GM21825 (cell line): ENCODE data around the gene SLC22A23.

Experiments
- ATAC-seq: cut with Tn5 transposase; IDR thresholded peaks from one replicate; pipeline ENCODE4 v1.9.1; 2021; ENCODE audit warnings: mild to moderate bottlenecking, moderate library complexity; ENCODE audit not compliant: unreplicated experiment

SLC22A23 gene

DNA sequence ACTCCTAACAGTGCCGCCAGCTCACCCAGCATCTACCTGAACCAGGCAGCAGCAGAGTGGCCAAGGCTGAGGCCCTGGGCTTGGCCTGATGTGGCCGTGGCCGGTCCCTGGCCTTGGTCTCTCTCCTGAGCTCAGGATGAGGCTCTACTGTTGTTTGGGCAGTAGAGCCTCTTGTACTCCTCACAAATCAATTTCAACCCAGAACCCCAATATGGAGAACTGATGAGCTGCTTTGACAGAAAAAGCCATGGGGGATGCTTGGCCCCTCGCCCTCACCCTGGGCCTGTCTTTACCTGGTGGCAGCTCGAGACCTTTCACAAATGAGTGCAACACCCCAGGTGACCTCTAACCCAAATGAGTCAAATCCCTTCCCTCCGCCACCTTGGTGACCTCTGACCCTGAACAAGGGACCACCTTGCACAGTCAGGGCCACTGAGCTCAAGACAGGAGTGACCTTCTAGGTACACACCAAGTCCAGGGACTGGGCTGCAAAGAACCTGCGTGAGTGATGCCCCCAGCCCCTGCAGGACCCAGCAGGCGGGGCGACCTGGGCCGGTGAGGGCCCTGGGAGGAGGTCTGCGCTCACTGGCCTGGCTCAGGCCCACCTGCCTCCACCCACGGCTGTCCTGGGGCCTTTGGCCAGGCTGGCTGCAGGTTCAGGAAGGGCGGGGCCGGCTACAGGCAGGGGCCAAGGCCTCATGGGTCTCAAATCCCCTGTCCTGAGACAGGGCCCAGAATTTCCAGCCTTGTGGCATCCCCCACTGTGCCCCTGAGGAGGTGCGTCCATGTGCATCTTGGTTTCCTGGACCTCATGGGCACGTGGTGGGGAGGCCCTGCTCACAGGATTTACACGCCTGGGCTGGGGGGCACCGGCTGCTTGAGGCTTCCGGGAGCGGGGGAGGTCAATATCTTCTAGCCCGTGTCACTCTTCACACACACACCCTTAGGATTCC lies 167.9 kb downstream of the SLC22A23 start:
- ATAC-seq = no peak

DNA sequence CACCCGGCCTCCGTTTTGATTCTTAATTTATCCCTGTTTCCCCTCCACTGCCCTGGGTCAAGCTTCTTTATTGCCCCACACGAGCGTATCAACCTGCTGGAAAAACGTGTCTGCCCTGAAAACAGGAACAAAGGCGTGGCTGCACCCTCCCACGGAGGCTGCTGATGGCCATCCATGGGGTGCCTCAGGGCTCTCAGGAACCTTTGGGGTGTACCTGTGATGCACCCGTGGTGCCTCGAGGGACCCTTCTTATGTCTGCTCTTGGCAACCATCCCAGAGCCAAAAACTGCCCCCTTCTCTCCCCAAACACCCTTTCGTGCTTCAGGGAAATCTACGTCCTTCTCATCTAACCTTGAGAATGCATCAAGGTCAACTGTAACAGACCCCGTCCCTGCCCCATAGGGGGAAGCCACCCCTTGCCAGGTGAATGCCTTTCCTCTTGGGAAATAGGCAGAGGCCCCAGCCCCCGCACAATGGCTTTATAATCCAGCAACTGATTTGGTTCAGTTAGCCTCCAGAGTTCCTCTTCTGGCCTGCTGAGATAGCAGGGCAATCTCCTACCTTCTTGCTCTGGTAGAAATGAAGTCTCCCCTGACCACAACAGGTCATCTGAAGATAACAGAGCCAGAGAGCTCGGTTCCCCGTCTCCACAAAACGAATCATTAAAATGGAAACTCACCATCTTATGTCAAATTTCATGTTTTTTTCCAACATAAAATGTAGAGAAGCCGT lies 168.7 kb downstream of the SLC22A23 start:
- ATAC-seq = no peak

DNA sequence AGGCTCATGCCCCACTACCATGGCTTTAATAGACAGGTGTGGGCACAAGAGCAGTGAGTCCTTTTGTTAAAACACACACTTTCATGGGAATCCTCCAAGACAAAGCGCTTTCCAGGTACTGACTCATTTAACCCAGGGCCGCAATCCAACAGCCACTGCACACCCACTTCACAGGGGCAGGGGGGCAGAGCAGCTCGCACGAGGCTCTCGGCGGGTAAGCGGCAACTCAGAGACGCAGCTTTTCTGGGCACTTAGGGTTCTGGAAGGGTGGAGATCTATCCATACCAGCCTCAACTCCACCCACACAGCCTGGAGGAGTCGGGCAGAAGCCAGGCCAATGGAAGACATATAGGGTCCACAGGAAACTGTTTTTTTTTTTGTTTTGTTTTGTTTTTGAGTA lies 169.5 kb downstream of the SLC22A23 start:
- ATAC-seq = no peak

DNA sequence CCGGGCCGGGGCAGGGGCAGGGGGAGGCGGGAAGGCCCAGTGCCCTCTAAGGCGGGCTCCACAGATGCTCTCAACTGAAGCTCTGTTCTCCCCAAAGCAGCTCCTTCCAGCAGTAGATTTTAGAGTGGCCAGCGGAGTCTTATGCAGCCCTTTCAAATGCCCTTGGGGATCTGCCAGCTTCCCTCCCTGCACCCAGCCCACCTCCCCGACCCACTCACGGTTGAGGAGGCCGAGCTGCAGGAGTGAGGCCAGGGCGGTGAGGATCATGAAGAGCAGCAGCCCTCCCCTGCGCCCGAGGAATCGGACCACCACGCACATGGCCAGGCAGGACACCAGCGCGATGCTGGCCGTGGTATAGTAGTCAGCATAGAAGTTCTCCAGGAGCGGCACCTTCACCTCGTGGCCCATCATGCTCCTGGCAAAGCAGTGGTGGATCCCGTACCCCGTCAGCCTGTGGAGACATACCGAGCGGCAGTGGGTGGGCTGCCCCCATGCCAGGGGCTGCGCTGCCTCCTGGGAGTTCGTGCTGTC lies 170.1 kb downstream of the SLC22A23 start:
- ATAC-seq = no peak

DNA sequence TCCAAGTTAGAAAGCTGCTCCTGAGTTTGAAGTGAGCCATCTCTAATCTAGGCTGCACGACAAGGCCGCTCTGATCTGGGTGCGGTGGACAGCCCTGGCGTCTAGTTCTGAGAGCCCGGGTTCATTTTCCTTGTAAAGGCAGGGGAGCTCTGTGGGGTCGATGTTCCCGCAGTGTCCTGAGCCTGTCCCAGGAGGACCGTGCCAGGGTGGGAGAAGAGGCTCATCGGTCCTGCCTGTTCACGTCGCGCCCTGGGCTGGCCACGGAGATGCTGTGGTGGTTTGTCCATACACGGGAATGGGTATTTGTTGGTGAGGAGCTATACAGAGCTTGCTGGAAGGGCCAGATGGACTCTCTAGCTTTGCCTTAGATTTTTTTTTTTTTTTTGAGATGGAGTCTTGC lies 171.1 kb downstream of the SLC22A23 start:
- ATAC-seq = no peak

DNA sequence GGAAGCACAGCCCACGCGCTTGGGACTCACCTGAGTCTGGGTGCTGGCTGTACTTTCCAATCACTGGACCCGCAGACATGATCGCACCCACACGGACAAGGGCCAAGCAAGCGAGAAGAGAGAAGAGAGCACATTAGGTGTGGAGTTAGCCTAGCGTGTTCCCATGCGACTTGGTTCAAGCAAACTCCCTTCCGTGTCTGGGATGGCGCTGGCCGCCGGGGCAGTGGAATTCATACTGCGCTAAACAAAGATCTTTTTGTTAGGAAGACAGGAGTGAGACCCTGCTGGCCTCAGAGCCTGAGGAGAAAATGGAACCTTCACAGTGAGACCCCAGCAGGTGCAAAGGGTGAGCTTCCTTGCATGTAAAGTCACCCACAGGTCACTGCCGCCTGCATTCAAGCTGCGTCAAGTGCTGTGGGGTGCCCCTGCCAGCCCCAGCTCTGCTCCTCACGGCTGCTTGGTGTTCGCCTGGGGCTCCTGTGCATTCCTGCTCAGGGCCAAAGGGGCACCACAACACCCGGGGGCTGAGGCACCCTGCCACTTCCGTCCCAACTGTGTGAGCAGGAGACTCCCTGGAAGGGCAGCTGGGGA lies 171.7 kb downstream of the SLC22A23 start:
- no peak for ATAC-seq

DNA sequence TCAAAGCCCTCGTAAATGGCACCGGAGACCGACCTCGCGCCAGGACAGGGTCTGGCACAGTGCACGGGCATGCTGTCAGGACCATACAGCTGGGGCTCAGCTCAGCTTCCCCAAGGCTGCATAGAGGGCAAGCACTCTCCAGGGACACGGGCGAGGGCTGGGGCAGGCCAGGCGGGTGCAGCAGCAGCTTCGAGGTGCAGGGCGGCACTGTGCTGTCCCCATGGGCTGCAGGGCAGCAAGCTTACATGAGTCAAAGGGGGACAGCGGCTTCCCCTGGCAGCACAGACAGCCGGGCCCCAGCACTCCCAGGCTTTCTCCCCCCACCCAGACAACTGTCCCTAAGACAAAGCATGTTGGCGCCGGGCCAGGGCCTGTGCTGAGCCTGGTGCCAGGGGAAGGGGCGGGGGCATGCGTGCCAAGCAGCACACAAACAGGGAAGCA lies 172.4 kb downstream of the SLC22A23 start:
- ATAC-seq = no peak

DNA sequence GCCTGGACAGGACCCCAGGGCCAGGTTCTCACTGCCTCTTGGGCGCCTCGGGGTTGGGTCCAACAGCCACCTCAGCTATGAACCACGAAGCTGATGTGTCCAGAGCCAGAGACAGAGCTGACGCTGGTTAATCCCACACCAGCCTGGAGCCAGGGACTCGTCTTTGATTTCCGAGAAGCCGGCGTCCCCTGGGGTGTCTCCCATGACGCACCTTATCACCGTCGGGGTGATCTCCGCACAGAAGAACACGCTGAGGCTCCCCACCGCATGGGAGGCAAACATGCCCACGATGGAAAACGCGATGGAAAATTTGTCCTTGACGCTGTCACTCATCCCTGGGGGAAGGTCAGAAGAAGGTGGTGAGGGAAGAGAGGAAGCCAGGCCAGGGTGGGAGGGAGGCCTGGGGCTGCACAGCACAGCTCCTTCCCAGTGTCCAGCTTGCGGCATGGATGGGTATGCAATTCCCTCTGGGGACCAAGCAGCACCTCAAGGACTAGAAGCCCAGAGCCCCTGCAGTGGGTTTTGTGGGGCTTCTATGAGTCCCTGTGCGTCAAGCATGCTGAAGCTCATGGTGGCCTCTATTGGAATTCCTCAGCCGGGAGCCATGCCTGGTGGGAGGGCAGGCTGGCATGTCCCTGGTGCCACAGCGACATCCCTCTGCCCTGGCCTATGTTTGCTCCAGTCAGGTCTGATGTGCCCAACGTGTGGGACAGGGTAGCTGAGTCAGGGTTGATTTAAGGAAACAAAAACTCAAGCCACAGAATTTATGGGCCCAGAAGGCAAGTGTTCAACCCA lies 173.0 kb downstream of the SLC22A23 start:
- no peak for ATAC-seq

DNA sequence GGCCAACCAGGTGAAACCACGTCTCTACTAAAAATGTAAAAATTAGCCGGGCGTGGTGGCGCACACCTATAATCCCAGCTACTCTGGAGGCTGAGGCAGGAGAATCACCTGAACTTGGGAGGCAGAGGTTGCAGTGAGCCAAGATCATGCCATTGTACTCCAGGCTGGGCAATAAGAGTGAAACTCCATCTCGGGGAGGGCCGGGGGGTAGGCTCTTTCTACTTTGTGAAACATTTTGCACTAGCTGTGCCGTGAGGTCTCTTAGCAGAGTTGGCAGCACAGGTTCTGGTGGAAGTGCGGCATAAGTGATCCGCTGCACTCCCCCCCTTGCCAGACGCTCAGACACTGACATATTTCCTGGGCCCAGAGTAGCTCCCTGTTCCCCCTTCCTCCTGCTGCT lies 173.6 kb downstream of the SLC22A23 start:
- ATAC-seq = no peak

DNA sequence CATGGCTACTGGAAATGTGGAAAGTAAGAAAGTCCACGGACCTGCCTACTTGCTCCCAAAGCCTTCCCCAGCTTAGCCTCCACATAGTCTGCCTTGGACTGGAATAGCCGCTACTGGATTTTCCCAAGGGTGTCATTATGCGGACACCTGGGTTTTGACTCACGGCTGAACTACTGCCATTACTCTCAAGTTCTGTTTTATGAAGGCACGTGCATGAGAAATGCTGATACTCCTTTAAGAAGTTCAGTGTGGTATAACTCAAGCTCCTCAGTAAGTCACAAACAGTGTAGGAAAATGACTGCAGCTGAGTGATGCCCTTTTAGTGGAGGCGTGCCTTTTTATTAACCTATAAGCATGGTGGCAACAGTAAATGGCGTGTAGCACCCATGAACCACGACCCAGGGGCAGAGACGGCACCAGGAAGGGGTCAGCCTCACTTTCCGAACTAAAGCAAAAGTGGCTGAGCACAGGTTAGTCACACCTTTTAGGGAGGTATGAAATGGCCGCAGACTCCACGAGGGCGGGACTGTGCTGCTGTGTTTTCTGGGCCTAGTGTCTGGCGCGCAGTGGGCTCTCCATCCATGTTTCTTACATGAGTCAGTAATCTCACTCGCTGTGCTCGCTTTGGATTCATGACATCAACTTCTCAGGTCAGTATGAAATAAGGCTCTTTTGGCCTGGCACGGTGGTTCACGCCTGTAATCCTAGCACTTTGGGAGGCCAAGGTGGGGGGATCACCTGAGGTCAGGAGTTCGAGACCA lies 174.2 kb downstream of the SLC22A23 start:
- ATAC-seq = no peak

DNA sequence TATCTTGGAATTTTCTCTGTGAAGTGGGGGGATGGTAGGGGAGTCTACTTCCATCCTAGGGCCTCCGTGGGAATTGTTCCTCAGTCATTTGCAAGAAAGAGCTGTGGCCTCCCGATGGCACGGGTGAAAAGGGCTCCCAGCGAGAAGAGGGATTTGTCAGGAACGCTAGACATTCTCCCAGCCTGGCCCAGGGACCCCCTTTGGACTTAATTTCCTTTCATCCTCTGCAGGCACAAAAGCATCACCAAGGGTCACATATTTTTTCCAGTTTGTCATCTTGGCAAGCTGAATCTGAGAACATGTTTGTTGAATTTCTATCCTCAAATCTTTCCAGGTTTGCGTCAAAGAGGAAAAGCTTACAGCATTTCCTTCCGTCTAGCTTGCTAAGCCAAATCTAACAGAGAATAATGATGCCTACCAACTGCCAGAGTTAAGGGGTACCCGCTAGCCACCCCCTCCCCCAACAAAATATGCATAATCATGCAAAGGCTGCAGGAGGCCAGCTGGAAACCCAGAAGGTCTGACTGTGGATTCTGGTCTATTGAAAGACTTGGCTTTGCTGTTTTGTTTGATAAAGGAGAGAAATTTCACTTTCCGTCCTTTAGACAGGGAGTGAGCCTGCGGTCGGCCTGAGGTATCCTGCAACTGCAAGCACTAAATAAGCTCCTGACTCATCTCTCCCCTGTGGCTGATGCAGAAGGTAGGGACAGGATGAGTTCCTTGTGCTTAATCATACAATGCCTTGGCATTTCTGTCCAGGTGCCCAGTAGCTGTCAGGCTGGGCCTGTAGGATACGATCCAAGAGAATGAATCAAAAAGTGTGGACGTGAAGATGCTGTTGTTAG lies 175.0 kb downstream of the SLC22A23 start:
- no peak for ATAC-seq

DNA sequence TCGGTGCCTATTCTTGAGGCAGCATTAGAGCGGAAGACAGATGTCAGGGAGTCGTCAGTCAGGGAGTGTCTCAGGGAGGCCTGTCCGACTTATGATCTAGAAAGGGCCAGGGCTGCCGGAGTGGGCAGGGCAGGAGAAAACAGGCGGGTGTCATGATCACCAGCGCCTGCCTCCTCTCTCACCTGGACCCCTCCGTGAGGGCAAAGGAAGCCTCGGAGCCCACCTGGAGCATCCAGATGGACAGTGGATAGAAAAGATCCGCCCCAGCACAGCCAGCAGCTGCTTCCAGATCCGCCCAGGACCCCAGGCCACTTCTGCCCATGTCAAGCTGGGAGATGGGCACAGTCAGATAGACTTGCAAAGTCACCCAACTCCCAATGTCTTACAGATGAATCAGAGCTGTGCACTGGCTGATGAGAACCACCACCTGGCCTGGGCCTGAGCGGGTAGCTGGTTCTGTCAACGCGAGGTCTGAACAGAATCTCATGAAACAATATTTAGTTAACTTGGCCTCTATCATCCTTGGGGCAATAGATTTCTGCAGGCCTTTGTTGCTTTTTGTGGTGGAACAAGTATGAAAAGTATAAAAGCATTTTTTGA lies 175.9 kb downstream of the SLC22A23 start:
- no peak for ATAC-seq

DNA sequence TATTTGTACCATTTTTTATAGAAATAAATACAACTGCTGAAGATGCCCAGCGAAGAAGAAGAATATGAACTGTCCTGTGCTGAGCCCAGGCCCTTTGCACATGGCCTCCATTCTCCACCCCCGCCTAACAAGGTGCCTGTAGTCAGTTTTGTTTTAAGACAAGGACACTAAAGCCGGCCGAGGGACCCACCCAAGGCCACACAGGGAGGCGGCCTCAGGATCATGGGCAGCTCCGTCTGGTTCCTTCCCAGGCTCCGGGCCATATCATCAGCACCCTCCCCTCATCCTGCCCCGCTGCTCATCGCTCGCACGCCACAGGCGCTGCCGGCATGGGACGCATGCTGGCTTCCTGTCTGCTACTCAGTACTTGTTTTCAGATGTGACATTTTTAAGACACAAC lies 176.8 kb downstream of the SLC22A23 start:
- ATAC-seq = no peak

DNA sequence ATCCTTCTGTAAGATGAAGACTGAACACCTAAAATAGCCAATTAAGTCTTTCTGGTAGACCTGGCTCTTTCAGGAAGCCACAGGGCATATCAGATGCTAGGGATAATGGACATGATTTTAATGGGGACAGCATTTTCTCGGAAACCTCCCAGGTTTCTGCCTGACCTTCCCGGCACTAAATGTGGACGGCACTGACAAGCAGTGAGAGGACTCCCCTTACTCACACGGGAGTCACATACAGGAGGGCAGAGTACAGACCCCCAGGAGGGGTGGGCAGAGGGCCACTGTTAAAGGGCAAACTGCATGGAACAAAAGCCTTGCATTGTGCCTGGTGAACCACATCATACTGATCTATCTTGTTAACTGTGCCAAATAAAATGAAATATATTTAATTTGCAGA lies 178.2 kb downstream of the SLC22A23 start:
- no peak for ATAC-seq

DNA sequence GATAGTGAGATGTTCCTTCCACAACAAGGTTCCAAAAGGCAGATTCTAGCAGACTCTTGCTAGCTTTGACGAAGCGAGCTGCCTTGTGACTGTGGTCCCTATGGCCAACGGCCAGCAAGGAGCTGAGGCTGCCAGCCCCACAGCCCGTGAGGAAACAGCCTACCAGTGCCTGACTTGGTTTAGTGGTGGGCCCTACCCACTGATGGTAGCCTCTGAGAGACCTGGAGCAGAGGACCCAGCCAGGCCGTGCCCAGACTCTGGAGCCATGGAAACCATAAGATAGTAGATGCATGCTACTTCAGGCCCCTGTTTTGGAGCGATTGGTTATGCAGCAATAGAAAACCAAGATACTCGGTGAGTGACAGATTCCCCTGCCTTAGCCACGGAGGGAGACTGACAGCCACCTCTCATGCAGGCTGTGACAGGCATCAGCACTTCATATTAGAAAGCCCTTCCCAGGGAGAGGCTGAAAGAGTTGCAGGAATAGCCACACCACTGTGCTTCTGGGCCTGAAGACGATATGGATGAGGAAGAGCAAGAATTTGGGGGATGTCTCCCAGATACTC lies 178.9 kb downstream of the SLC22A23 start:
- ATAC-seq = no peak

DNA sequence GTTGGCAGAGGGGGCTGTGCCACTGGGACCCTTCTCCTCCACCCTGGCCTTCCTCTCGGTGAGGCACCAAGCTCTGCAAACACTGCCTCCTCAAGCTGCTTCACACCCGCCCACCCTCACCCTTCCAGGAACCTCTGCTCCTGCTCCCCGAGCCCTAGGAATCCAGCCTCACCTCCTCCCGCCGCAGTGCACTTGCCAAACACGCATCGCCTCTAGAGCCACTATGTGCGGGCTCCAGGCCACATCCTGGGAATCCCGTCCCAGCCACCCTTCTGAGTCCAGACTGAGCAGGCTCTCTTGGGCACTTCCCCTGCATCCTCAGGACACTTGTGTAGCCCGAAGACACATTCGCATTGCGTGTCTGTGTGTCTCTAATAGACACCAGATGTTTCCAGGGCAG lies 179.6 kb downstream of the SLC22A23 start:
- ATAC-seq = no peak

DNA sequence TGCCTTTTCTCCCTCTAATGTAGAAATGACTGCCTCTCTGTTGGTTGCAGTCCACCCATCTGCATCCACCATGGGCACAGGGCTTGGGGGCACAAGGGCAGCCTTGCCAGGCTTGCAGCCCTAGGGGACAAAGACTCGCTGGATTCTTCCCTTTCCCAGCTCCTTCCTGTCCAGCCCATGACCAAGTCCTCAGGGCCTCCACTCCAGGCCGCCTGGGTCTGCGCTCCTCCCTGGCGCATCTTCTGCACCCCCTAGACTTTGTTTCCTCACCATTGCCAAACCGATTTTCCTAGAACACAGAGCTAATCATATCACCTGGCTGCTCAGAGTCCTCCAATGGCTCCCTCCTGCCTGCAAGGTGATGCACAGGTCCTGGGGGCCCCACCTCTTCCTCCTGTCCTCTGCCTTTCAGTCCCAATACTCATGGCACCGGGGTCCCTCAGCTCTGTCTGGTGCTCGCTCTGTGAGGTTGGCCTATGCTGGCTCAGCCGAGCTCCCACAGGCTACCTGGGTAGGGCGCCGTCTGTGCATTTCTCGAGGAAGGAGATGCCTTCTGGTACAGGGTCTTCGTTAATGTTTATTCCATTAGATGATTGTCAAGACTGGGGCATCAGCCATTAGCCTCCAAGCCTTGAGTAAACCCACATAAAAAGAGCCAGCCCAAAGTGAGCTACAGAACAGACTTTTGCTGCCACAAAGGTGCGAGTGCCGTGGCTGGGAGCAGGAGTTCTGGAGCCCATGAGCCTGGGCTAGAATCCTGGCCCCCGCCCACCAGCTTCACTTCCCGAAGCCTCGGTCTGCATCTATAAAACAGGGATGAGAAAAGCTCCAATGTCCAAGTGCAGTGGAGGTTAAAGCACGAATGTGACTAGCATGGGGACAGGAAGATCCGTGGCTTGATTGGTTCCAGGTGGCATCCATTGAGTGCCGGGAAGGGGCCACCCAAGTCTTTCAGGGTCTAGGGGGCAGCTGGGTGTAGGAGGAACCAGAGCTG lies 180.4 kb downstream of the SLC22A23 start:
- ATAC-seq = no peak
